ENCODE measurements around the gene REX1BD. TPM values are rescaled to one million over a fixed set of nuclear protein-coding genes. Genes with fewer than 3 reads are reported as not detected.

Gene REX1BD
- polyA plus RNA-seq, 12 donors: 18.6 to 49.6 (median 23.9) TPM; not detected in 1

GRCh38 chr19:18610556-18611326 lies 22.1 kb downstream of the REX1BD start:
- no peak for DNase-seq

- DNase-seq: no peak
These were observed 22.9 kb downstream of the REX1BD start for GRCh38 chr19:18611327-18612050.

GRCh38 chr19:18612051-18612771 lies 23.6 kb downstream of the REX1BD start:
- no peak for DNase-seq

DNA sequence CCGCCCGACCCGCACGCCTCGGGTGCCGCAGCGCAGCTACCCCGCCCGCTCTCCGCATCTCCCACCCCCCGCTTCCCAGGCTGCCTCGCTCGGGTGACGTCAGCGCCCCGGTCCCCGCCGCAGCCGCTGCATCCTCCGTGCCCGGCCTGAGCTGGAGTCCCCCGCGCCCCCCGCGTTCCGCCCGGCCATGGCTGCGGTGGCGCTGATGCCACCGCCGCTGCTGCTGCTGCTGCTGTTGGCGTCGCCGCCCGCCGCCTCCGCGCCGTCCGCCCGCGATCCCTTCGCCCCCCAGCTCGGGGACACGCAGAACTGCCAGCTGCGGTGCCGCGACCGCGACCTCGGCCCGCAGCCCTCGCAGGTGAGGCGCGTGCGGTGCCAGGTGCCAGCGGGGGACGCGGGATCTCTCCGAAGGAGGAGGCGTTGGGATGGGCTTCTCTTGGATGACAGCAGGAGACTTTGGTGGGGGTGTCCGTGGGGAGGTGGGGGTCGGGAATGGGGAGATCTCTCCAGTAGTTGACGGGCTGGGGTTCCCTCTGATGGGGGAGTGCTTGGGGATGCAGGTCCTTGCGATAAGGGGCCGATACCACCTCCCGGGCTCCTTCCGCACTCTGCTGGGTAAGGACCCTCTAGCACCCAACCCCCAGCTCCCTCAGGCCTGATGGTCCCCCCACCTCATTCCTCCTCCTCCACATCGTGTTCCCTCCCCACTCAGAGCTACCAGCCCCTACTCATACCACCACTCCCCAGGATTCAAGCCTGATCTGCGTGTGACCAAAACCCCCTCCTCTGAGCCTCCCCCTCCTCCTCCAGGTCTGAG lies 24.4 kb downstream of the REX1BD start, which contains the start of gene TMEM59L:
Gene TMEM59L (plus strand): TSS at position 99 of the 817 bp plus-strand sequence. CDS start 89 bp downstream, at position 188.
- no peak for DNase-seq

- no peak for DNase-seq
These were observed 25.1 kb downstream of the REX1BD start for GRCh38 chr19:18613589-18614234.

DNA sequence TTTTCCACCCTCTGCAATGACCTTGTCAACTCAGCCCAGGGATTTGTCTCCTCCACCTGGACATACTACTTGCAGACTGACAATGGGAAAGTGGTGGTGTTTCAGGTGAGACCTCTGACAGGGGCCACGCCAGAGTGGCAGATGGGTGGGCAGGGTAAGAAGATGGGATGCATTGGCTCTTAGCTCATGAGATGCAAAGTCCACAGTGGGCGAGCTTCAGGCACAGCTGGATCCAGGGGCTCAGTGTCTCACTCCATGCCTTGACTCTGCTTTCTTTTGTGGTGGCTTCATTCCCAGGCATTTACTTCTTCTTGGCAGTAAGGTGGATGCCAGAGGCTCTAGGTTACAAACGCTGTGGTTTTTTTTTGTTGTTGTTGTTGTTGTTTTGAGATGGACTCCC lies 27.4 kb downstream of the REX1BD start:
- no peak for DNase-seq

- DNase-seq: no peak
These were observed 29.0 kb downstream of the REX1BD start for GRCh38 chr19:18617562-18617961.

DNA sequence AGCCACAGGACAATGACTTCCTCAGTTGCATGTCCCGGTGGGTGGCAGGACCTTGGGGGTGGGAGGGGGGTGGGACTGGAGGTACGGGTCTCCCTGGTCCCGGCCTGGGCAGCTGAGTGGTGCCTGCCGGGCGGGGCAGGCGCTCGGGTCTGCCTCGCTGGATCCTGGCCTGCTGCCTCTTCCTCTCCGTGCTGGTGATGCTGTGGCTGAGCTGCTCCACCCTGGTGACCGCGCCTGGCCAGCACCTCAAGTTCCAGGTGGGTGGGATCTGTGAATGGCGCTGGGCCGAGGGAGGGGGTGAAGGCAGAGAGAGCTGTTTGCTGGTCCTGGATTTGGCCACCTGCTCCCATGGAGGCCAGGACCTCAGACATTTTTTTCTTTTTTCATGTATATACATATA lies 29.6 kb downstream of the REX1BD start:
- DNase-seq: no peak

- DNase-seq: no peak
These were observed 31.7 kb downstream of the REX1BD start for GRCh38 chr19:18620311-18620710.

- no peak for DNase-seq
These were observed 32.3 kb downstream of the REX1BD start for GRCh38 chr19:18620902-18621301.

DNA sequence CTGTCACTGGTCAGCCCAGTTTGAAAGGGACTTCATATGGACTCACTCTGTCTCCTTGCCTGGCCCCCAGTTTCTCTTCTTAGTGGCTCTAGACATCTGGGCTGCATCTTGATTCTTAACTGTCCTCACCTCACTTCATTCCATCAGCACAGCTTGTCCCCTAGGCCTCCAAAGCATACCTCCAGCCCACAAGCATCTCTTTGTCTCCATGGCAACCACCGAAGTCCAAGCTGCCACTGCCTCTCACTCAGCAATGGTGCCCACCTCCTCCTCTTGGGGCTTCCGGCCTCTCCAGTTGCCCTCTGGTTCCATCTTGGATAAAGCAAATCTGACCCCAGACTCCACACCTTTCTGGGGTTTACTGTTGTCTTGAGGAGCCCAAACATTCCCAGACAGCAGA lies 38.3 kb downstream of the REX1BD start:
- DNase-seq: no peak

DNA sequence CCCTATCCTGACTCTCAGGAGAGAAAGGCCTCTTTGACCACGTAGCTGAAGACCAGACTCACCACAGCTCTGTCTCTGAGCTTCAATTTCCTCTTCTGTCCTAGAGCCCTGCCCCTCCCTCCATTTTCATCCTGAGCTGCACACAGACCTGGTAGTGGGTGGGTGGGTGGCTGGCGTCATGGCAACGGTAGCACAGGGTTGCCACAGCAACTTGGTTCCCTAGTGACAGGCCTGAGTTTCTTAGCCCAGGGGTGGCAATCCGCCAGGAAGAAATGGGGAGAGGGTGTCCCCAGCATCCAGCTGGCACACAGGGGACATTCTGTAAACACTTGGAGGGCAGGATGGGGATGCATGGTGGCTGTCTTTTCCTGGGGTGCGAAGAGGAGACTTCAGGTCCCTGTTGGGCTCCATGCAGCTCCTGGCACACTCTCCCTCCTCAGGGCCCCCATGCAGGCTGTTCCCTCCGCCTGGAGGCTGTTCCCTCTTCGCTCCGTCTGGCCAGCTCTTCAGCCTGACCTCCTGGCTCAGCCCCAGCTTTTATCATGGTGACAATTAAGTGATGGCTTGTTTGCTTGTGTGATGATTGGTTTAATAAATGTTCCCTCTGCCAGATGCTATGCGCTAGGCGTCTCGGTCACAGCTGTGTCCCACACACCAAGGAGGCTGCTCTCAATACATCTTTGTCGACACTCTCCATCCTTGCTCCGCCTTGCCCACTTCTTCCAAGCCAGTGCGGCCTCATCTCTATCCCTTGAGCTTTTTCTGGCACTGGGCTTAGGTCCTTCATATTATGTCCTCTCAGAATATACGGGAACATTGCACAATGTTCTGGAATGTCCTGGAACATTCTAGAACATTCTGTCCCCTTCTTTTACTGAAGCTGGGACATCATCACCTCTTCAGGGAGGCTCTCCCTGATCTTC lies 40.8 kb downstream of the REX1BD start:
- no peak for DNase-seq

GRCh38 chr19:18633321-18633720 lies 44.7 kb downstream of the REX1BD start:
- no peak for DNase-seq

GRCh38 chr19:18634612-18635297 lies 46.2 kb downstream of the REX1BD start:
- no peak for DNase-seq

DNA sequence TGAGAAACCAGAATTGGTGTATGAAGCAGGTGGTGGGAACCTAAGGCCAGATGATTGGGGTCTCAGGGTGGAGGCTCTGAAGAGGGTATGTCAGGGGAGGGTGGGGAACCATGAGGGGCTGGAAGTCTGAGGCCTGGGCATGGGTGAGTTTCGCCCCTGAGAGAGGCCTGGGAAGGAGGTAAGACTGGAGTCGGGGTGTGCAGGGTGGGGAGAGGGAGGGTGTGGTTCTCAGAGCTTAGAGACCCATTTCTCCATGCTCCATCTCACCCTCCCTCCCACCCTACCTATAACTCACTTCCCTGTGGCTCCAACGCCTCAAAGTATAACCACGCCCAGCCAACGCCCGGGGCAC lies 47.2 kb downstream of the REX1BD start:
- DNase-seq: no peak

DNA sequence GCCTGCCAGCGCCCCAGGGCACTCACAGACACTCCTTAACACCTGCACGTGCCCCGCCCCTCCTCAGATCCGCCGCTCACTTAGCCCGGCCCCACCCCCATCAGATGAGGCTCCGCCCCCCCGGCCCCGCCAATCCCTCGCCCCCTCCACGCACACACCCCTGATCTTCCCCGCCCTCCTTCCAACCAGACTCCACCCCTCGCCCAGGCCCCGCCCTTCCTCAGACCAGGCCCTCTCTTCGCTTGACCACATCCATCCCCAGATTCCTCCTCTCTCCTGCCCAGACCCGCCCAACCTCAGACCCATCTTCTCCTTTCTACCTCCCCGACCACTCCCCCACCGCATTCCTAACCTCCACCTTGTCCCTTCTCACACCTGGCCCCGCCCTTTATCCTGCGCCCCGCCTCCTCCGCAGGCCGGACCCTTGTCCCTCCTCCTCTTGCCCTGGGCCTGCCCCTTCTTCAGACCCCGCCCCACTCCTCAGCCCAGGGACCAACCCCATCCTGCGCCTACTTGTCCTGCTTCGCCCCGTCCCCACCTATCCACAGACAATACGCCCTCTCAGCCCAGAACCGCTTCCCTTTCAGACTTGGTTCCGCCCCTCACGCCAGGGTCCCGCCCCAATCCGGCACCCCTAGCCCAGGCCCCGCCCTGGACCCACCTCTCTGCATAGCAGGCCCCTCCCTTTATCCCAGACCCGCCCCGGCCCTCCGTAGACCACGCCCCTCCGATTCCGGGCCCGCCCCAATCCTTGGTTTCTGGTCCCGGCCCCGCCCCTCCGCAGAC lies 47.8 kb downstream of the REX1BD start:
- DNase-seq: peak; percentile 89

DNA sequence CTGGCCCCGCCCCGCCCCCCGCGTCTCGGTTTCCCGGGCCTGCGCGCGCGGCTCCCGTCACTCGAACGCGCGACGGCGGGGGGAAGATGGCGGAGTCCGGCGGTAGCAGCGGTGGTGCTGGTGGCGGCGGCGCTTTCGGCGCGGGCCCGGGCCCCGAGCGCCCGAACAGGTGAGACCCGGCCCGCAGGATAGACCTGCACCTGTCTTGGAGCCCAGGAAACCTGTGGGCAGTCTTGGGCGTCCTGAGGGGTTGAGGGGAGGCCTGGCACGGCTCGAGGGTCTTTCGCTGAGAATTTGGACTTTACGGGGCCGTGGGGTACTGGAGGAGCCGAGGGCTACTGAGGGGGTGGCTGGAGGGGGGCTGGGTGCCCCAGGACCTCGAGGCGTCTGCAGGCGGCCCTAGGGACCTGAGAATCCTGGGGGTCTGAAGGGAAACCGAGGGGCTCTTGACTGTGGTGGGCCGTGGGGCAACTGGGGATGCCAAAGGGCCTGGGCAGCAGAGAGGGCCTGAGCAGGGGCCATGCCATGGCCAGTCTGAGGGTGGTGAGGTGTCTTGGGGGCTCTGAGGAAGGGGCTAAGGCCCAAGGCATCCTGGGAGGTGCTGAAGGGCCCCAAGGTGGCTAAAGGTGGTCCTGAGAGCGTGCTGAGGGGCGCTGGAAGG lies 48.5 kb downstream of the REX1BD start, which contains the start of gene KLHL26:
Gene KLHL26 (plus strand): TSS at position 60 of the 661 bp plus-strand sequence. CDS start 27 bp downstream, at position 87.
- DNase-seq: no peak
